Stimulated activated naive B cell treated with anti-CD40 and anti-IgM and Interleukin-4, amounts not matched to agents 10 μg/mL and 1 μg/mL and 100 μg/mL, for 72 hours (primary cell): Measurements from ENCODE around the gene LIPC.

ENCODE experiments used
- ATAC-seq, 2 donors: fragments of 150-1000 bp; cut with Tn5 transposase; replicated peaks; 2 replicates each; pipeline ENCODE4 v1.10.0; 2021; ENCODE audit warnings: moderate library complexity in 1 of 2
- DNase-seq: peaks from one replicate; pipeline ENCODE4 v3.0.0; 2021
- H3K27ac Mint-ChIP-seq: one replicate; pipeline ENCODE4 v1.8.0; 2022; ENCODE audit warnings: mild to moderate bottlenecking, mixed read lengths
- H3K27me3 Mint-ChIP-seq, 2 donors: one replicate each; pipeline ENCODE4 v1.8.0; 2022; ENCODE audit warnings: mixed read lengths in 2 of 2
- H3K36me3 Mint-ChIP-seq, 2 donors: one replicate each; pipeline ENCODE4 v1.8.0; 2022; ENCODE audit warnings: mixed read lengths in 2 of 2, mild to moderate bottlenecking in 1 of 2
- H3K4me1 Mint-ChIP-seq, 2 donors: one replicate each; pipeline ENCODE4 v1.8.0; 2022; ENCODE audit warnings: mixed read lengths in 2 of 2, mild to moderate bottlenecking in 1 of 2
- H3K4me3 Mint-ChIP-seq, 2 donors: one replicate each; pipeline ENCODE4 v1.8.0; 2022; ENCODE audit warnings: mild to moderate bottlenecking in 2 of 2, mixed read lengths in 2 of 2, moderate library complexity in 1 of 2
- H3K9me3 Mint-ChIP-seq, 2 donors: one replicate each; pipeline ENCODE4 v1.8.0; 2022; ENCODE audit warnings: mixed read lengths in 2 of 2, mild to moderate bottlenecking in 1 of 2

Gene LIPC

DNA sequence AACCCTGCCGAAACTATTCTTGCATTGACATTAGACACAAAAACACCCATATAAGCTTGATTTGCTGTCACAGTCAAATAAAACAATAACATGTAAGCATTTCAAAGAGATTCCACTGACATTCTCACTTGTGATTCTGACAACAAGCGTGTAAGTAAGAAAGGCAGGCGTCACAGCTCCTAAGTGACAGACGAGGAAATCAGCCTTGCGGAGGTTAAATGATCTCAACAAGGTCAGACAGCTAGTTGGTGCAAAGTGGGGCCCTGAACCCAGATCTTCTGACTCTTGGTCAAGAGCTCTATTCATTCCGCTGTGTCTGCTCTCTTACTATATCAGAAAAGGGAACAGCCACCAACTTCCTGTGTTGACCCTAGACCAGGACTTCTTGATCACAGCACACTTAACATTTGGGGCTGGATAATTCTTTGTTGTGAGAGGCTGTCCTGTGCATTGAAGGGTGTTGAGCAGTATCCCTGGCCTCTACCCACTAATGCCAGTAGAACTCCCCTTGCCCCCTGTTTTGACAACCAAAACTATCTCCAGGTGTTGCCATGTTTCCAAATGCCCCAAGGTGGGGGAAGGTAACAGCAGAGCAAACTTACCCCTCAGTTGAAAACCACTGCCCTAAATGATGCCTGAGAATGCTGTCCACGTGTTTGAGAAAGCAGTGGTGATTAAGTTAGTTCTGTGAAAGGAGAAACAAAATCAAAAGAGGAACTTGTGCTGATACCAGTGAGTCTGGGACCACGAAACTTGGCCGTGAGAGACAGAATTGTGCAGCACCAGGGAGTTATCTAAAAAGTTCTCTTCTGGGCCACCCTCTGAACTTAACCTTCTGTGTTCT lies 86.1 kb downstream of the LIPC start:
- Mint-ChIP-seq H3K27me3 (peaks cover 0 to 8% of the 10 kb centered on the region in 2 donors), H3K4me3 (no peak overlapping the region), H3K27ac (no peak overlapping the region), H3K36me3 (peaks cover 2 to 3% of the 10 kb centered on the region in 2 donors), H3K9me3 (peaks cover 7 to 8% of the 10 kb centered on the region in 2 donors), H3K4me1 (peaks cover 45 to 66% of the 10 kb centered on the region in 2 donors)
- ATAC-seq (peak; percentile 86 to 92), DNase-seq (peak; percentile 24)

DNA sequence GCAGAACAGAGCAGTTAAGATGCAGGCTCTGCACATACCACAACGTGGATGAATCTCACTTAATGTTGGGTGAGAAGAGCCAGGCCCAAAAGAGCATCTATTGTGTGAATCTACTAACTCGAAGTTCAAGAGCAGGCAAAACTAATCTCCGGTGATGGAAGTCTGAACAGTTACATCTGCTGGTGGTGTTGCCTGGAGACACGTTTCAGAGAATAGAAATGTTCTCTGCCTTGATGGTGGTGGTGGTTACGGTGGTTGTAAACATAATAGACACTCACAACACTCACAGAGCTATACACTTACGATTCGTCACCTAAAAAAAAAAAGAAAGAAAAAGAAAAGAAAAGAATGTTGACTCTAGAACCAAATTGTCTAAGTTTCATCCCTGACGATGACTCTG lies 86.8 kb downstream of the LIPC start:
- Mint-ChIP-seq H3K27ac (no peak overlapping the region), H3K36me3 (peaks cover 2 to 3% of the 10 kb centered on the region in 2 donors), H3K27me3 (peaks cover 0 to 13% of the 10 kb centered on the region in 2 donors), H3K4me3 (no peak overlapping the region), H3K9me3 (peaks cover 7 to 8% of the 10 kb centered on the region in 2 donors), H3K4me1 (peaks cover 45 to 70% of the 10 kb centered on the region in 2 donors)
- no peak for DNase-seq
- peak; percentile 28 to 51 for ATAC-seq

DNA sequence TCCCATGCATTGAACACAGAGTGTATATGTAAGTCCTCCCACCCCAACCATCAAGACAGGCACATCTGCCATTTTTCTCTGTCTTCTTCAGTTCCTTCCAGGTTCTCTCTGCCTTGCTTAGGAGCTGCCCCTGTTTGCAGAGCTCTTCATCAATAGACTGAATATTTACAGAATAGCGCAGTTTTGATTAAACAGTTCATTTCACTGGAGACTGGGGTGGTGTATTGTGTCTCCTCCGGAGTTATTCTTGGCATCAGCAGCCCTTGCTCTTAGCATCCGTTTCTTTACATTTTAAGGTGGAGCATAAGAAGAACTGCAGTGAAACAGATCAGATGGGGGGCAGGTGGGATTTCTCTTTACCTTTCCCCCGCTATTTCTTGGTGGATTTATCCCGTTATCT lies 87.7 kb downstream of the LIPC start:
- Mint-ChIP-seq H3K4me3 (no peak overlapping the region), H3K27ac (no peak overlapping the region), H3K36me3 (peaks cover 2 to 3% of the 10 kb centered on the region in 2 donors), H3K9me3 (peaks cover 7 to 8% of the 10 kb centered on the region in 2 donors), H3K4me1 (peaks cover 45 to 70% of the 10 kb centered on the region in 2 donors), H3K27me3 (peaks cover 0 to 13% of the 10 kb centered on the region in 2 donors)
- DNase-seq (no peak), ATAC-seq (no peak)

DNA sequence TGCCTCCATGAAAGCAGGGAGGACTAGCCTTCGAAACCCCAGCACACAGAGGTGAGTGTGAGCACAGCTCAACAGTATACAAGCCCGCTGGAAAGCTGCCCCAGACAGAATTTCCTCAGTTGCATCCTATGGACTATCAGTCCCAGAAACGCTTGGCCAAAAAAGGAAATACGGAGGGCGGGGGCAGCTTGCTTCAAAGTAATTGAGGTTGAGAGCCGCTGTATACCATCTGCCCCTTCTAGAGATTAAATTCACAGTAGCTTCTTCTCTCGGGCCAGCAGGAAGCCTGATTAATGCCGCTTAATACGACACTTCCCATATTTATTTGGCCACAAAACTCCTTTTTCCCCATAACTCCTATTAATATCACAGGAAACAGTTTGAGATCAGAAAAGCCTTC lies 88.7 kb downstream of the LIPC start:
- H3K27ac Mint-ChIP-seq = no peak overlapping the region
- peaks cover 0 to 13% of the 10 kb centered on the region in 2 donors for H3K27me3 Mint-ChIP-seq
- H3K9me3 Mint-ChIP-seq = peaks cover 4 to 6% of the 10 kb centered on the region in 2 donors
- H3K36me3 Mint-ChIP-seq = peaks cover 2 to 3% of the 10 kb centered on the region in 2 donors
- no peak overlapping the region for H3K4me3 Mint-ChIP-seq
- DNase-seq (no peak), ATAC-seq (no peak)
- peaks cover 44 to 65% of the 10 kb centered on the region in 2 donors for H3K4me1 Mint-ChIP-seq

DNA sequence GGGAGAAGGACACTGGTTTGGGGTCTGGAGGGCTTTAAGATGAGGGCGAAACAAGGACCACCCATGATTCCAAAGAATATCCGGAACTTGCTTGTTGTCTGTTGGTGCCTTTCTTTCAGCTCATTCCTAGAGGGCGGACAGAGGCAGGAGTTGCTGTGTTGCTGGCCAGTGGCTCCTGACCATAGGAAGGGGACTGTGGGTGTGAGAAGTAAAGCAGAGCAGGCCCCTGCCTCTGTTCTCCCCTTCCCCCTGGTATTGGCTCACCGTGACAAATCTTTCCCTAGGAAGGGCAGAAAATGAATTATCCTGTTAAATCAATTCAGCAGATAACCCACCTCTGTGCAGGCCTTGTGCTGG lies 89.1 kb downstream of the LIPC start:
- Mint-ChIP-seq H3K36me3 (peaks cover under 1% of the 10 kb centered on the region in 2 donors), H3K9me3 (peaks cover 3 to 4% of the 10 kb centered on the region in 2 donors), H3K27me3 (peaks cover 0 to 17% of the 10 kb centered on the region in 2 donors), H3K27ac (no peak overlapping the region), H3K4me3 (no peak overlapping the region), H3K4me1 (peaks cover 40 to 61% of the 10 kb centered on the region in 2 donors)
- ATAC-seq = no peak
- no peak for DNase-seq

DNA sequence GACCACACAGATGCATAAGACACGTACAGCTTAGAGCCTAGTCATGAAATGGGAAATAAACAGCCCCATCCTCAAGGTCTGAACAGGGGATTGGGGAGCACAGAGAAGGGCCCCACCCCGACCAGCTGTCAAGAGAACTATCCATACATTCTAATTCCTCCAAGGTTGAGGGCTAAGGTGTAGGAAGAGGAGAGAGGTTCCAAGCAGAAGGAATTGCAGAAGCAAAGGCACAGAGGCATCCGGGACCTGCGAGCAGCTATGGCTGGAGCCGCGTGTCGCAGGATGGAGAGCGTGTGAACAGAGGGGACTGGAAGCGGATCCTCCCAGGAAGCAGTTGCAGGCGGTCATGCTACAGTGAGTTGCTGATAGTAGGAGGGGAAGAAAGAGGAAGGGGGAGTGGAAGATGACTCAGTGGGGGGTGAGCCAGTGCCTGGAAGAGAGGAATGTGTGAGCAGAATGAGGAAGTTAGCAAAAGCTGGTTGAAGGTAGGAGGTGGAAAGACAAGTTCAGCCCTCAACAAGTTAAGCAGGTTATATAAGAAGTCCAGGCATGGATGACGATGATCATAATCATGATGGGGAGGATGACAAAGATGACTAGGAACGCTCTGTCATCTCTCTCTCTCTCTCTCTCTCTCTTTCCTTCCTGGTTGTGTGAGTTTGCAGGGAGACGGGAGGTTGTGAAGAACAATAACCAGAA lies 89.7 kb downstream of the LIPC start:
- H3K4me1 Mint-ChIP-seq = peaks cover 39 to 56% of the 10 kb centered on the region in 2 donors
- peaks cover 3 to 4% of the 10 kb centered on the region in 2 donors for H3K9me3 Mint-ChIP-seq
- H3K36me3 Mint-ChIP-seq = no peaks in the 10 kb centered on the region
- peak overlapping the region; percentile 68 for H3K27ac Mint-ChIP-seq
- peak overlapping the region in 1 of 2 donors; percentile 58 for H3K4me3 Mint-ChIP-seq
- peaks cover 0 to 18% of the 10 kb centered on the region in 2 donors for H3K27me3 Mint-ChIP-seq
- DNase-seq (peak; percentile 13), ATAC-seq (peak; percentile 56 to 57)

DNA sequence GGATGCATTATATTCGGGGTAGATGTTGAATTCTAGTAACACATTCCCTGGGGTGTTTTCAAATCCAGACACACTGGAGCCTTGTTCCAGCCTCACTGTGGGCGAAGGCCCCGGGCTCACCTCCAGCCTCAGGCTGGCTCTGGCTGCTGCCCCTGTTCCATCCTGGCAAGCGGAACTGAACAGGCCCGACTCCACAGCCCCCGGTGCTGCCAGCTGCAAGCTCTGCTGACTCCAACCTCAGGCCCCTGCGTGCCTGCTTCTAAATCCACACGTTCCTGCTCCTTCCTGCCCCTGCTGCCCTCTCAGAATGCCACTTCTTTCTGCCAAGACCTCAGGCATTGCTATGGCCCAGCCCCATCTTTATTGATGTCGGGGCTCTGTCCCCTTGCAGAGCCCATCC lies 90.6 kb downstream of the LIPC start:
- H3K27me3 Mint-ChIP-seq = peaks cover 0 to 18% of the 10 kb centered on the region in 2 donors
- peaks cover 36 to 52% of the 10 kb centered on the region in 2 donors for H3K4me1 Mint-ChIP-seq
- ATAC-seq (no peak), DNase-seq (no peak)
- no peaks in the 10 kb centered on the region for H3K9me3 Mint-ChIP-seq
- H3K4me3 Mint-ChIP-seq = no peak overlapping the region
- no peaks in the 10 kb centered on the region for H3K36me3 Mint-ChIP-seq
- peak overlapping the region; percentile 43 for H3K27ac Mint-ChIP-seq

DNA sequence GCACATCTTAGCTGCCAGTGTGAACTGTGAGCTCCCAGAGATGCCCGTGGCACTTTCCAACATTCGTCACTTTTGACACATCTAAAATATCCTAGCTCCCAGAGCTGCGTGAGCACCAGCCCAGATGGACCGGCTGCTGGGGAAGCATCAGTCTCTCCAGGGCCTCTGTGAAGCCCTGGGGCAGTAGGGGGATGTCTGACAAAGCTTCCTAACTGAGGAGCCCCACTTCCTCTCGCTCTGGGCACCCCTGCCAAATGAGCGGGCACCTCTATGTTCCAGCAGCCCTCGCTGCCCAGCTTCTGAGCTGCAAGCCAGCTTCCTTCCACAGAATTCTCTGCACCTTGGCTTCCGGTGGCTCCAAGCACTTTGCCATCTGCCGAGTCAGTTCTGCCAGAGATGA lies 91.1 kb downstream of the LIPC start:
- H3K27me3 Mint-ChIP-seq = peaks cover 0 to 18% of the 10 kb centered on the region in 2 donors
- peaks cover 34 to 47% of the 10 kb centered on the region in 2 donors for H3K4me1 Mint-ChIP-seq
- H3K36me3 Mint-ChIP-seq = no peaks in the 10 kb centered on the region
- H3K9me3 Mint-ChIP-seq = no peaks in the 10 kb centered on the region
- no peak for DNase-seq
- no peak overlapping the region for H3K4me3 Mint-ChIP-seq
- peak overlapping the region; percentile 43 for H3K27ac Mint-ChIP-seq
- no peak for ATAC-seq

DNA sequence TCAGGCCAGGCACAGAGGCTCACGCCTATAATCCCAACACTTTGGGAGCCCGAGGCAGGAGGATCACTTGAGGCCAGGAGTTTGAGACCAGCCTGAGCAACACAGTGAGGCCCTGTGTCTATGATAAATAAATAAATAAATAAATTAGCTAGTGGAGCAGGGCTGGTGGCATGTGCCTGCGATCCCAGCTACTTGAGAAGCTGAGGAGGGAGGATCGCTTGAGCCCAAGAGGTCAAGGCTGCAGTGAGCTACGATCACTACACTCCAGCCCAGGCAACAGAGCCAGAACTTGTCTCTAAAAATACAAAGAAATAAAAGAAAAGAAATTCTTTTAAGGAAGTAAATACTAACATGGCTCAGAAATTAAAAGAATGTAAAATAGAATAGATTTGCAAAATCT lies 91.8 kb downstream of the LIPC start:
- Mint-ChIP-seq H3K27ac (no peak overlapping the region), H3K27me3 (peaks cover 0 to 18% of the 10 kb centered on the region in 2 donors), H3K4me3 (no peak overlapping the region), H3K9me3 (no peaks in the 10 kb centered on the region), H3K4me1 (peaks cover 27 to 39% of the 10 kb centered on the region in 2 donors), H3K36me3 (no peaks in the 10 kb centered on the region)
- ATAC-seq (no peak), DNase-seq (no peak)

DNA sequence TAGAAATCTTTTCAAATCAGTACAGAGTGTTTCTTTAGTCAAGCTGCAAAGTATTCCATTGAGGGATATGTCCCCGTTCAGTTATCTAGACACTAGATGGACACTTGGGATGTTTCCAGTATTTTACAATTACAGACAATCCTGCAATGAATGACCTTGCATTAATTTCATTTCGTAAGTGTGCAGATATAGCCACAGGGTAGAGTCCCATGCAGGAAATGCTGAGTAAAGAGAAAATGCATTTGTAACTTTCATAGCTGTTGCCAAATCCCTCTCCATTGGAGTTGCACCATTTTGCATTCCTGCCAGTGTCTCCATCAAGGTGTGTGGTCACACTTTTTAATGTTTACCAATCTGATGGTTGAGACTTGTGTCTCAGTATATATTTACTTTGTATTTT lies 92.5 kb downstream of the LIPC start:
- DNase-seq = no peak

DNA sequence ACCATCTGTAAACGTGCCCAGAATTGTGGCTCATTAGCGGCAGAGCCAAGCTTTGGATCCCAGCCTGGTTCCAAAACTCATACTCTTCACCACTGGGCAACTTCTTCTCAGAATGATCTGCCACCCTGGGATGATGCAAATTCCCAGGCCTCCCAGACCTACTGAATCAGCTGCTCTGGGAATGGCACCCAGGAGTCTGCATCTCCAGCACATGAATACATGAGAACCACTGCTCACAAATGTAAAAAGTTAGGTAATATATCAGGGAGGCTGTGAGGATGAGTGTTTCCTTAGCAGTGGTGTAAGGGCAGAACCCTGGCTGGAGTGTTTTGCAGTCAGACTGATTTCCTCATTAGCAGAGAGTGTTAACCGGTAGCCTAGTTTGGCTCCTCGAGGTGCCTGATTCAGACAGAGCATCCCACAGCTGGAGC lies 94.2 kb downstream of the LIPC start:
- ATAC-seq (no peak), DNase-seq (no peak)
- Mint-ChIP-seq H3K27ac (no peak overlapping the region), H3K4me3 (no peak overlapping the region), H3K27me3 (peaks cover 0 to 14% of the 10 kb centered on the region in 2 donors), H3K9me3 (no peaks in the 10 kb centered on the region), H3K4me1 (peaks cover 17 to 22% of the 10 kb centered on the region in 2 donors), H3K36me3 (no peaks in the 10 kb centered on the region)

More for the DNA sequence above, 92.5 kb downstream of the LIPC start:
- Mint-ChIP-seq H3K9me3 (no peaks in the 10 kb centered on the region), H3K4me3 (no peak overlapping the region), H3K4me1 (peaks cover 25 to 35% of the 10 kb centered on the region in 2 donors), H3K27me3 (peaks cover 0 to 18% of the 10 kb centered on the region in 2 donors), H3K27ac (no peak overlapping the region), H3K36me3 (no peaks in the 10 kb centered on the region)
- ATAC-seq = no peak

DNA sequence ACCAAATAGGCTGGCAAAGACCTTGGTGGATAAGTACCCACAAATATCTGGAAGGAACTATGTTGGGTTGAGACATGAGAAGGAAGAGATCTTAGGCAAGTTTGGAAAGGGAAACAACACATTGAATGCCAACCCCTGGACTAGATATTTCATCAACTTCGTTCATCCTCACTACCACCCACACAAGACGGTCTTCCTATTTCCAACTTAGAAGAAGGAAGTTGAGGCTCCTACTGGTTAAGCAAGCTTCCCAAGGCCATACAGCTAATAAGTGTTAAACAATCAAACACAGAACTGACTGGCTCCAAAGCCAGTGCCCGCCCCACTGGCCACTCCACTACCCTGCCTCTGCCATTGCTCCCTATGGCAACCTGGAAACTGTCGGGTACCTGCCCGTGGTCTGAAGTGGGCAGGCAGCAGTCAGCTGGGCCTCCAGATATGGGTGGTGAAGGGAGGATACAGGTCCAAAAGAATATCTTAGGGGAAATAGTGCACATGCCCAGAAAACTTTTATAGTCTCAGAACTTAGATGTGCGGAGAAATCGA lies 94.9 kb downstream of the LIPC start:
- Mint-ChIP-seq H3K27me3 (peaks cover 0 to 14% of the 10 kb centered on the region in 2 donors), H3K9me3 (no peaks in the 10 kb centered on the region), H3K36me3 (no peaks in the 10 kb centered on the region), H3K27ac (no peak overlapping the region), H3K4me1 (peaks cover 10 to 15% of the 10 kb centered on the region in 2 donors), H3K4me3 (no peak overlapping the region)
- DNase-seq (no peak), ATAC-seq (no peak)

DNA sequence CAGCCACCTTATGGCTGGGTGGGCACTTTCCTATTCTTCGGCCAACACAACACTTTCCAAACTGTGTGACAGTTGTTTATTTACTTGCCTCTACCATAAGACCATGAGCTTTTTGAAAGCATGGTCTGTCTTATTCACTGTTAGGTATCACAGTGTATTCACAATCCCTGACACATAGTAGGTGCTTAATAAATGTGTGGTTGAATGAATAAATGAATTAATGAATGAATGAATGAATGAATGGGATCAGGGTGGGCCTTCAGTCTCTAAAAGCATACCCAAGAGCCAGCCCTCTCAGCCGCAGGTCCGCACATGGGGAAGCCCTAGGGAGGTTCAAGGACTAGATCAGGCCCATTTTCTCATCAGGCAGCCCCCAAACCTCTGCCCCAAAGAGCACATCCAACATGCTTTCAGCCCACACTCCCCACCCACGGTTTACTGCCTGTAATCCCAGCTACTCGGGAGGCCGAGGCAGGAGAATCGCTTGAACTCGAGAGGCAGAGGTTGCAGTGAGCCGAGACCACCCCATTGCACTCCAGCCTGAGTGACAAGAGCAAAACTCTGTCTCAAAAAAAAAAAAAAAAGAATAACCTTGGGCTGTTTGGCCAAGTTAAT lies 95.9 kb downstream of the LIPC start:
- ATAC-seq = no peak
- Mint-ChIP-seq H3K9me3 (no peaks in the 10 kb centered on the region), H3K27me3 (peaks cover 0 to 12% of the 10 kb centered on the region in 2 donors), H3K4me3 (no peak overlapping the region), H3K27ac (no peak overlapping the region), H3K36me3 (no peaks in the 10 kb centered on the region), H3K4me1 (peaks cover under 1 to 6% of the 10 kb centered on the region in 2 donors)
- DNase-seq = no peak
